GM19452 (cell line): ENCODE data around the gene SERPINB12.
A peak's percentile ranks its signal among the peaks of the same experiment; 100 is the strongest.

Experiments used
- ATAC-seq: cut with Tn5 transposase; IDR thresholded peaks from one replicate; pipeline ENCODE4 v1.9.1; 2021; ENCODE audit not compliant: unreplicated experiment

Gene SERPINB12, protein sequence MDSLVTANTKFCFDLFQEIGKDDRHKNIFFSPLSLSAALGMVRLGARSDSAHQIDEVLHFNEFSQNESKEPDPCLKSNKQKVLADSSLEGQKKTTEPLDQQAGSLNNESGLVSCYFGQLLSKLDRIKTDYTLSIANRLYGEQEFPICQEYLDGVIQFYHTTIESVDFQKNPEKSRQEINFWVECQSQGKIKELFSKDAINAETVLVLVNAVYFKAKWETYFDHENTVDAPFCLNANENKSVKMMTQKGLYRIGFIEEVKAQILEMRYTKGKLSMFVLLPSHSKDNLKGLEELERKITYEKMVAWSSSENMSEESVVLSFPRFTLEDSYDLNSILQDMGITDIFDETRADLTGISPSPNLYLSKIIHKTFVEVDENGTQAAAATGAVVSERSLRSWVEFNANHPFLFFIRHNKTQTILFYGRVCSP

GRCh38 chr18:63542069-63542468 is at the start of gene SERPINB12:
Gene SERPINB12 (plus strand): TSS chr18:63542369. CDS start chr18:63556160, 13,791 bp downstream.
- no peak for ATAC-seq

DNA sequence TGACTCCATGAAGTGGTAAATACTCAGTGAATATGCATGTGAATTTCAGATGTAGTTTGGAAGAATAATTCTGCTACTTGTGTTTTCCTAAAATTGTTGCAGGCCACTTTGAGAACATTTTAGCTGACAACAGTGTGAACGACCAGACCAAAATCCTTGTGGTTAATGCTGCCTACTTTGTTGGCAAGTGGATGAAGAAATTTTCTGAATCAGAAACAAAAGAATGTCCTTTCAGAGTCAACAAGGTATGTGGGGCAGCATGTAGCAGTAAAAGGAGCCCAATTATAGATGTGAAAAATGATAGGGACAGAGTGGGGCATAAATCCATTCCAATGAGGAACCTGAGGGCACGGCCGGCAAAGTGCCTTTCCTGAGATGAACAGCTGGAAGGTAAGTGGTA is 49.3 kb upstream of the SERPINB12 start:
- ATAC-seq, result no peak

GRCh38 chr18:63495675-63496074 is 46.5 kb upstream of the SERPINB12 start:
- no peak for ATAC-seq

GRCh38 chr18:63505566-63506335 is 36.4 kb upstream of the SERPINB12 start:
- no peak for ATAC-seq

DNA sequence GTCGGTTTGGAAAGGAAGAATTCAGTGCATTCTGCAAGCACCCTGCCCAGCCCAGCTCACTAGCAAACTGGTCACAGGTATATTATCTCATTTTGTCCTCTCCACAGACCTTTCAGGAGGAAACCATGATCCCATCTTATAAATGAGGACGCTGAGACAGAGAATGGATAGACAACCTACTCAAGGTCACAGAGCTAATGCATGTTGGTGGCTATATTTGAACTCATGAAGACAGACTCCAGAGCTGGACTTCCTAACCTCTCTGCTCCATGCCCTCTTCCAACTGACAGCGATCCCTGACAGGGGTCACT is 35.9 kb upstream of the SERPINB12 start:
- no peak for ATAC-seq

- no peak for ATAC-seq
Measured at GRCh38 chr18:63508596-63508995, 33.6 kb upstream of the SERPINB12 start.

DNA sequence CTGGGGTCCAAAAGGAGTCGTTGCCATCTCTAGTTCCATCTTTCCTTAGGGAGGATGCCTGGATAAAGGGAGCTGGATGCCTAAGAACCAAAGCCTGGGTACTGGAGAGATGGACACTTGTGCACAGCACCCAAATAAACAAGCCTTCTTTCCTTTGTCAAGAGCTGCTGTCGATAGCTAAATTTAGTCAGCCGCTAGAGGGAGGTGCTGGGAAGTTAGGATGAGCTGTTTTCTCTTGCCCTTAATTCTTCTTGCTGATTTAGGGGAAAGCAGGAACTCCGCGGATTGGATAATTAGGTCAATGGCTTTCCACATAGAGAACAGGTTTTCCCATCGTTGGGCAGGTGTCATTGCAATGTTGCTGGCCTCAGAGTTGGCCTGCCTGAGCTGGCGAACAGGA is 30.9 kb upstream of the SERPINB12 start:
- no peak for ATAC-seq

DNA sequence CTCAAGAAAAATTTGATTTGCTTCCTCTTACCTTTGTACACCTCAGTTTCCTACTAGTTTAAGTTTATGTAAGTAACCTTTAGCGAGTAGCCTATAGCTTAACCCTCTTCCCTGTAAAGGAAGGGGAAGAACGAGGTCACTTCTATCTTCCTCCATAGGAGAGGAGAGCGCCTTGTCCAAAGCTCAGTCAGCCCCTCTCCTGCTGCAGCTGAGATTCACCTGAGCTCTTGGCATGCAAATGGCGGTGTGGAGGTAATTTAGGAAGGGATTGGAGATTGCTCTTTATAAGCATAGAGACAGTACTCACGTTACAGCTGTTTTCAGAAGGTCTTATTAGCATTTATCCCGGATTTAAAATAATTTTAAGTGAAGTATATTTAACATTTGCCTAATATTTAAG is 27.8 kb upstream of the SERPINB12 start:
- ATAC-seq, result no peak

DNA sequence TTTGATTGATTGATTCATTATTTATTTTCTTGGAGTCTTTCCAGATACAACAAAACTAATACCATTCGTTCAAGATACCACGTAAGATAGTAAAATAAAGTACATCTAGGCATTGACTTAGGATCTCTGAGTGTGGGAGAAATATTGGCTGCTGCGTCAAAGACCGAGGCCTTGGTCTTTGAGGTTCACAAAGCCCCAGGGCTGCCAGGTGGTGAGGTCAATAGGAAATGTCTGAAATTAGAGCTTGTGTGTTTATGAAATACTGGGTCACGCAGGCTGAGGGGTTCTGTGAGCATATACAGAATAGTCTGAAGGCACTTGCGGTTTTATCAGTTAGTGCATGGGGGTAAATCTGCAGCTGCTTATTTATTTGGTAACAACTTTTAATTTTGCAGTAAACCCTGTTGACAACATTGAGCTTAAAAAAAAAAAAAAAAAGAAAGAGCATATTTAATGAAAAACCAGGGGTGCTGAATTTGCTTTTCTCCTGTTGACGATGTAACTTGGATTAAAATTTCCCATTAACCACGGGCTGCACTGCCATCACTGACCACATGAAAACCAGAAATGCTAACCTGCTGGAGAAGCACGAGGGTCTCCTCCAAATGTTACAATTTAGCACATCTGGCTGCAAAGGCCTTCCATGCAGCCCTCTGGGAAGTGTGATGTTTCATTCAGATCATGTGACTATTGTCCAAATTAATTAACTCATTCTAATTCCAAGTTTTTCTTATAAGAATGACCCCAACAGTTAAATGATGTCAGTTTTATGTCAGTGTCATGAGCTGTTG is 27.1 kb upstream of the SERPINB12 start:
- no peak for ATAC-seq

- no peak for ATAC-seq
Measured at GRCh38 chr18:63515801-63516200, 26.4 kb upstream of the SERPINB12 start.

DNA sequence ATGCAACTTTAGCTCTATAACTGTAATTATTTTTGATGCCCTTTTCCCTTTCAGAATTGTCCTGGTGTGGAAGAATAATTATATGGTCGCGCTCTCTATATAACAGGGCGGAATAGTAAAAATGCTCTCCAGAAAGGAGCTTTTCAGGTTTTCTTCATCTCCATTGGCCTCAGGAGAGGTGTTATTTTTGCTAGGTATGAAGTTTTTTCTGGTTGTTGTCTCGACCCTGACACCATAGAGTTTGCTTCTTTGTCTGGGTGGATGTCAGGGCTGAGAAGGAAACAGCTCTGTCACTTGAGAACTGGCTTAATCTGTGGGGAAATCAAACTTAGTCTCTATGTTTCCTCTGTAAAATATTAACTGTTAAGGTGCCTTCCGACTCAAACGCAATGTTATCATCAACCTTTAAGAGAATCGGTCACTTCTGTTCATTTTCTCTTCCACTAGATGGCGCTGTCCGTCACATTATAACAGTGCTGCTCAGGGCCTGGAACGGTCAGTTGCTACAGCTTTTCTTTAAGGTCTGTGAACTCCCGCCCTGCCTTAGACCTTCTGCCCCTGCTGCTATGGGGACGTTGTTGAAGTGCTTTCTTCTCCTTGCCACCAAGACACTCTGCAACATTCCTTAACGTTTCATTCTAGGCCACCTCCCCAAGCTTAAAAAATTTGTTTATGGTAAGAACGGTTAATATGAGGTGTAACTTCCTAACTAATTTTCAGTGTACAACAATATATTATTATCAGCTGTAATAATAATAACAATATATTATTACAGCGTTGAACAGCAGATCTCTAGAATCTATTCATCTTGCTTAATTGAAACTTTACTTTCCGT is 23.8 kb upstream of the SERPINB12 start:
- peak; percentile 95 for ATAC-seq

DNA sequence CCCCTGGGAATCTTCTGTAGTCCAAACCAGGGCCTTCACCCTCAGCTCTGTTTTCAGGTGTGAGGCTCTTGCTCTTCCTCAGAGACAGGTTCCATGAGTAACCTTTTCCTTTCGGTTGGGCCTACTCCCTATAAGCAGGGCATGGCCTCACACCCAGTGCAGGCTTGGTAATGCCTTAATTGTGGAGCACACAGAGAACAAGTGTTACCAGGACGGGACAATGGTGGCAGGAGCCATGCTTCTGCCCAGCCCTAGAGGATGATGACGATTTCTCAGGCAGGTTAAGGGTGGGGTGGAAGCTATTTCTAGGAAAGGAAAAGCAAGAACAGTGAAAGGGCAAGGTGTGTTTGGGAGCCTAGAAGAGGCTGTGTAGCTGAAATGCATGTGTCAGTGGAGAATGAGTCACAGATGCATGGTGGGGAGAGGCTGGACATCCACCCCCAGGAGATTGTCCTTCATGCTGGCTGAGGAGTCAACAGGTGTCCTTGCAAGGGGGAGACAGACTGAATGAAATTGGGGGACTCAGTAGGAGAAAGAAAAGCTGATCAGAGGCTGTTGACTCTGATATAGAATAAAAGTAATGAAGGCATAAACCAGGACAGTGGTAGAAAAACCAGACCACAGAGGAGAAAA is 22.0 kb upstream of the SERPINB12 start:
- no peak for ATAC-seq

DNA sequence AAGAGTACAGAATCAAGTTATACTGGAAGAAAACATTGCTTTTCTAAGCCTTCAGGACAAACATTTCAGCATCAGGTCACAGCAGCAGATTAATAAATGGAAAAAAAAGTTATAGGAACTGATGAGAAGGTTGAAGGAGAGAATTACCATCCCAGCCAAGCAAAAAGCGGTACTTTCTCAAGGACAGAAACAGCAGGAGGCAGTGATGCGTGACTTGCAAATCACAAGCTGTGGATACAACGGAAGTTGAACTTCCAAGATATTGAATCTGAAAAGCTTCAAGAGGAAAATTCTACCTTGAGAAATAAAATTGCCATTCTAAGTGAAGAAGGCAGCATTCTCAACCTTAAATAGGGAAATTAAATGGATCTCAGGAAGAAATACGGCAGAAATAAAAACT is 18.5 kb upstream of the SERPINB12 start:
- no peak for ATAC-seq

DNA sequence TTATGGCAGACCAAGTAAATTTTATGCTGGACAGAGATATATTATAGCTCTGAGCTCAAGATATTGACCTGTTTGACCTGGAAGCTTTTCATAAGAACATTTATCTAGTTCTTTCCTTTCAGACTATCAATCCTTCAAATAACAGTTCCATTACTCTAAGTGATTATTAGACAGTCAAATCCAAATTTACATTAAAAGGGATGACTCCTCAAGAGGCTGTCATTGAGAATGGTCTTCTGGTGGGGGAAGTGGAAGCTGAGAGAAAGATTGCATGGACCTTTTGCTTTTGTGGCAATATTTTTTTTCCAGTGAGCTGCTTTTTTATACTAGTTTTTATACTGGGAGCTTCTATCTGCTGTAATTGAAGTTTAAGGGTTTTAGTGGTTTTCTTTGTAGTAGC is 14.9 kb upstream of the SERPINB12 start:
- ATAC-seq, result no peak

DNA sequence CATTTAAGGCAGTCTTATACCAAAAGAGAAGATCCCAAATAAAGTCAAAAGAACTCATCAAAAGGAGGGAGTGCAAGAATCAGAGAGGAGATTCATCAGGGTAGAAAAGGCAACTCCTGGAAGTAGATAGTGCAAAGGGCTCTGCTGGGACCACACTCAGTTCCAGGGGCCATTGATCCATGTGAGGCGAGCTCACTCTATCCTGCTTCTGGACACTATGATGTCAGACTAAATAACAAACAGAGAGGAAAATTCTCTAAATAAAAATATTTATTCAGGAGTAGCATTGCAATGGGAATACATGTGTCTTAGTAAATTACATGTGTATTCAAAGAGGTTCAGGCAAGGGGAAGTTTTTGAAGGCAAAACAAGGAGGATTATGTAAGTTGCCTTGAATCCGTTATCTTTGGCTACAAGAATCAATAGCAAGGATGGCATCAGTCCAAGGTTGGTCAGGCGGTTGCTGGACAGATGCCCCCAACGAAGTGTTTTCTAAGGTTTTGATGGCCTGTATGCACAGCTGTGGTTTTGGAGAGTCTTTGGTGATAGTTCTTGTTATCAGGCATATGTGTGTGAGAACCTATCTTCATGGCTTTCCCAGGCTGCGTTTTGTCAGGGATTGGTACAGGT is 13.2 kb upstream of the SERPINB12 start:
- no peak for ATAC-seq

DNA sequence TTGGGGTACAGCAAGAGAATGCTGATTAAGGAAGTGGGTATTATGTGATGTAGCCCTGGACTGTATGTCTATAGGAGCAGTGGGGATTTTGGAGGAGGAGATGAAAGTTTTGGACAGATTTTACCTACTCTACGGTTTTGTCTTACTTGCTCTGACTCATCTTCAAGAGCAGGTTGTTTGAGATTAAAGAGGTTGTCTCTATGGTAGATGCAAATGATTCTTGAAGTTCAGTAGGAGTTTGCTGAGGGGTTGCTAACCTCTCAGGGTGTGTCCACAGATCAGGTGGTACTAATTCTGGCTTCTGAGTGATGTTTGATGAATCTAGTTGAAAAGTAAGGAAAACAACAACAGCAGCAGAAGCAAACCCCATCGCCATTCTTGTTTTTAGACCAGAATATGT is 9.7 kb upstream of the SERPINB12 start:
- no peak for ATAC-seq

GRCh38 chr18:63534615-63535014 is 7.6 kb upstream of the SERPINB12 start:
- ATAC-seq, result peak; percentile 57

DNA sequence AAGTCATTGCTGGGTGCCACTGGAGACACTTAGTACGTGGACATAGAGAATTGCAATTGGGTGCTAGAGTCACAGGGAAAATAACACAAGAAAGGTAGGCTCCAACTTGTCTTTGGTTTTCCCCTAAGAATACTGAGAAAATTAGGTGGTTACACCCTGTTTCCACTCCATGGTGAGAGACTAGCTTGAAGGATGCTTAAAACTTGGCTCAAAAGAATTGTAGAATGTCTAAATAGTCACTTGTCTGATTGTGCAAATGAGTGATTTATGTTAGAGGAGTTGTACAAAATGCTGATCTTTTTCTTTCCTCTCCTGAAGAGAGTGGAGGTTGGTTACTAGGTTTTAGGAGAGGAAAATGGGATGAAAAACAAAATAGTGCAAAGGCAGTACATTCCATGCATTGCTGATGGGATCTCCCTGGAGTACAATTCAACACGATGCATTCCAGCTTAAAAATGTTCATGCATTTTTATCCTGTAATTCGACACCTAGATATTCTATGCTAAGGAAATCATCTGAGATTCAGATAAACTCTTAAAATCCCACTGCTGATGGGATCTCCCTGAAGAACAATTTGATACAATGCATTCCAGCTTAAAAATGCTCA is 2.2 kb upstream of the SERPINB12 start:
- ATAC-seq, result no peak

- no peak for ATAC-seq
Measured at GRCh38 chr18:63544017-63544416, 1.8 kb downstream of the SERPINB12 start.
